ENCODE results near the gene FAM110C. TPM values are rescaled to one million over a fixed set of nuclear protein-coding genes. Genes with fewer than 3 reads are reported as not detected.
"Not testable (repeated sequence)": the region's sequence is repeated elsewhere in the genome, so short reads cannot be mapped to it uniquely, and the experiment has no call there.

Gene FAM110C
- total RNA-seq, 1 experiment from 2014 or later: not detected

GRCh38 chr2:71309-72035 lies 25.2 kb upstream of the FAM110C start:
- Histone ChIP-seq H4K20me1 (ENCODE audit: insufficient read depth, low read depth, low read length) (no peaks in the 10 kb centered on the region), H3K79me2 (ENCODE audit: low read length) (no peaks in the 10 kb centered on the region), H3K4me2 (ENCODE audit: low read depth, low read length, poor library complexity, severe bottlenecking) (no peak overlapping the region), H3K36me3 (ENCODE audit: insufficient read depth, low read length) (no peaks in the 10 kb centered on the region), H3K4me3 (ENCODE audit: low read length) (no peak overlapping the region), H3K9me3 (ENCODE audit: low read length) (no peaks in the 10 kb centered on the region), H3K4me1 (ENCODE audit: low read length) (no peaks in the 10 kb centered on the region), H3K27me3 (ENCODE audit: low read length) (no peaks in the 10 kb centered on the region), H2AFZ (ENCODE audit: low read length) (no peak overlapping the region), H3K9me2 (replicated peaks; ENCODE audit: insufficient read depth, low read length) (no peaks in the 10 kb centered on the region), H3K27ac (ENCODE audit: low read length) (no peak overlapping the region), H3K9ac (ENCODE audit: low read length) (no peak overlapping the region)
- no peak for DNase-seq

- no peak overlapping the region for H3K27ac ChIP-seq (ENCODE audit: low read length)
- H3K9me3 ChIP-seq (ENCODE audit: low read length): no peaks in the 10 kb centered on the region
- H3K36me3 ChIP-seq (ENCODE audit: insufficient read depth, low read length): no peaks in the 10 kb centered on the region
- H3K27me3 ChIP-seq (ENCODE audit: low read length): no peaks in the 10 kb centered on the region
- no peak overlapping the region for H3K4me3 ChIP-seq (ENCODE audit: low read length)
- no peak overlapping the region for H3K4me2 ChIP-seq (ENCODE audit: low read depth, low read length, poor library complexity, severe bottlenecking)
- H3K79me2 ChIP-seq (ENCODE audit: low read length): no peaks in the 10 kb centered on the region
- H4K20me1 ChIP-seq (ENCODE audit: insufficient read depth, low read depth, low read length): no peaks in the 10 kb centered on the region
- no peaks in the 10 kb centered on the region for H3K4me1 ChIP-seq (ENCODE audit: low read length)
- no peak for DNase-seq
- no peaks in the 10 kb centered on the region for H3K9me2 ChIP-seq (replicated peaks; ENCODE audit: insufficient read depth, low read length)
- no peak overlapping the region for H2AFZ ChIP-seq (ENCODE audit: low read length)
- H3K9ac ChIP-seq (ENCODE audit: low read length): no peak overlapping the region
Observed at GRCh38 chr2:69366-70344, 23.4 kb upstream of the FAM110C start.

- not testable (repeated sequence) for H3K9ac ChIP-seq (ENCODE audit: low read length); H3K4me2 ChIP-seq (ENCODE audit: low read depth, low read length, poor library complexity, severe bottlenecking); H3K79me2 ChIP-seq (ENCODE audit: low read length); H3K4me3 ChIP-seq (ENCODE audit: low read length); H4K20me1 ChIP-seq (ENCODE audit: insufficient read depth, low read depth, low read length); H2AFZ ChIP-seq (ENCODE audit: low read length); DNase-seq; H3K36me3 ChIP-seq (ENCODE audit: insufficient read depth, low read length); H3K4me1 ChIP-seq (ENCODE audit: low read length); H3K27me3 ChIP-seq (ENCODE audit: low read length); H3K9me2 ChIP-seq (replicated peaks; ENCODE audit: insufficient read depth, low read length); H3K27ac ChIP-seq (ENCODE audit: low read length); H3K9me3 ChIP-seq (ENCODE audit: low read length)
Observed at GRCh38 chr2:68637-69036, 22.3 kb upstream of the FAM110C start.

GRCh38 chr2:66853-67252 lies 20.5 kb upstream of the FAM110C start:
- Histone ChIP-seq H3K4me2 (ENCODE audit: low read depth, low read length, poor library complexity, severe bottlenecking) (no peak overlapping the region), H3K79me2 (ENCODE audit: low read length) (no peaks in the 10 kb centered on the region), H3K9ac (ENCODE audit: low read length) (no peak overlapping the region), H3K27ac (ENCODE audit: low read length) (no peak overlapping the region), H3K4me3 (ENCODE audit: low read length) (no peak overlapping the region), H3K9me2 (replicated peaks; ENCODE audit: insufficient read depth, low read length) (no peaks in the 10 kb centered on the region), H2AFZ (ENCODE audit: low read length) (no peak overlapping the region), H3K36me3 (ENCODE audit: insufficient read depth, low read length) (no peaks in the 10 kb centered on the region), H4K20me1 (ENCODE audit: insufficient read depth, low read depth, low read length) (no peaks in the 10 kb centered on the region), H3K27me3 (ENCODE audit: low read length) (no peaks in the 10 kb centered on the region), H3K4me1 (ENCODE audit: low read length) (no peaks in the 10 kb centered on the region), H3K9me3 (ENCODE audit: low read length) (no peaks in the 10 kb centered on the region)
- no peak for DNase-seq

DNA sequence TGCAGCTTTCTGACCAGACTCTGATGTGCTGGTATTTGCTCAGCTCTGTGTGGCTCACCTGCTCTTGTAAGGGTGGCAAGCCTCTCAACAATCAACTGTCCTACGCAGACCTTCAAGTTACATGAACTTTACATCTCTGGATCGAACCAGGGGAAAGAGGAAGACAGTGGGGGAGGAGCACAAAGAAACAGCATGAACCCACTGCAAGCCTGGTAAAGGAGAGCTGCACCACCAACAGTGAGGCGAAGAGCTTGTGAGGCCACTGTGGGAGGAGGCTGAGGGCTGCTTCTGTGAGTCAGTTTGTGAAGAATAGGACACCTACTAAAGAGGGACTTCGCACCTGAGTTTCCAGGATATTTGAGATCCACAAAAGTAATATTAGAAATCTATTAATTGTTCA lies 18.8 kb upstream of the FAM110C start:
- no peak overlapping the region for H3K27ac ChIP-seq (ENCODE audit: low read length)
- no peaks in the 10 kb centered on the region for H3K79me2 ChIP-seq (ENCODE audit: low read length)
- H3K4me2 ChIP-seq (ENCODE audit: low read depth, low read length, poor library complexity, severe bottlenecking): no peak overlapping the region
- H3K4me1 ChIP-seq (ENCODE audit: low read length): no peaks in the 10 kb centered on the region
- no peaks in the 10 kb centered on the region for H4K20me1 ChIP-seq (ENCODE audit: insufficient read depth, low read depth, low read length)
- no peaks in the 10 kb centered on the region for H3K9me2 ChIP-seq (replicated peaks; ENCODE audit: insufficient read depth, low read length)
- no peak for DNase-seq
- H3K36me3 ChIP-seq (ENCODE audit: insufficient read depth, low read length): no peaks in the 10 kb centered on the region
- H3K9ac ChIP-seq (ENCODE audit: low read length): no peak overlapping the region
- no peaks in the 10 kb centered on the region for H3K9me3 ChIP-seq (ENCODE audit: low read length)
- H3K27me3 ChIP-seq (ENCODE audit: low read length): no peaks in the 10 kb centered on the region
- H3K4me3 ChIP-seq (ENCODE audit: low read length): no peak overlapping the region
- H2AFZ ChIP-seq (ENCODE audit: low read length): no peak overlapping the region

- no peak overlapping the region for H3K27ac ChIP-seq (ENCODE audit: low read length)
Observed at GRCh38 chr2:55587-56448, 9.5 kb upstream of the FAM110C start.

DNA sequence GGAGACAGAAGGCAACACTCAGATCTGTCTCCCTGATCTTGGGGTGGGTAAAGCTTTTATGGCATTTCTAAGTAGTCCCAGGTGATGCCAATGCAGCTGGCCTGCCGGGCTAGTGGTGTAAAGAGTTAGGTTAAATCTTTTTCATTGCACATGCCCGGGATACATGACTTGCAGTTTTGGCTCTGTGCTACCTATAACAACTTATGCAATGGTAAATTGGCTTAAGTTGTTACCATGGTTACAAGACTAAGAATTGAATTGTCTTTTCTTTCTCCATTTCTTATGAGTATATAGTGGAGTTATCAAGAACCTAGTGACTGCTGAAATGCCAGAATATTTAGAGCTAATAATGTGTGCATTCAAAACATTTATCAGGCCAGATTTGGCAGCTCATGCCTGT lies 5.3 kb upstream of the FAM110C start:
- no peaks in the 10 kb centered on the region for H3K27me3 ChIP-seq (ENCODE audit: low read length)
- H3K79me2 ChIP-seq (ENCODE audit: low read length): no peaks in the 10 kb centered on the region
- H3K4me3 ChIP-seq (ENCODE audit: low read length): no peak overlapping the region
- no peaks in the 10 kb centered on the region for H3K4me1 ChIP-seq (ENCODE audit: low read length)
- no peaks in the 10 kb centered on the region for H3K9me3 ChIP-seq (ENCODE audit: low read length)
- H2AFZ ChIP-seq (ENCODE audit: low read length): no peak overlapping the region
- no peak for DNase-seq
- no peaks in the 10 kb centered on the region for H3K9me2 ChIP-seq (replicated peaks; ENCODE audit: insufficient read depth, low read length)
- no peak overlapping the region for H3K9ac ChIP-seq (ENCODE audit: low read length)
- no peak overlapping the region for H3K4me2 ChIP-seq (ENCODE audit: low read depth, low read length, poor library complexity, severe bottlenecking)
- no peak overlapping the region for H3K27ac ChIP-seq (ENCODE audit: low read length)
- no peaks in the 10 kb centered on the region for H4K20me1 ChIP-seq (ENCODE audit: insufficient read depth, low read depth, low read length)
- H3K36me3 ChIP-seq (ENCODE audit: insufficient read depth, low read length): no peaks in the 10 kb centered on the region

More at GRCh38 chr2:55587-56448, 9.5 kb upstream of the FAM110C start:
- H3K4me3 ChIP-seq (ENCODE audit: low read length): no peak overlapping the region
- no peaks in the 10 kb centered on the region for H3K4me1 ChIP-seq (ENCODE audit: low read length)
- no peak overlapping the region for H3K4me2 ChIP-seq (ENCODE audit: low read depth, low read length, poor library complexity, severe bottlenecking)
- no peaks in the 10 kb centered on the region for H3K27me3 ChIP-seq (ENCODE audit: low read length)
- H3K79me2 ChIP-seq (ENCODE audit: low read length): no peaks in the 10 kb centered on the region
- no peak overlapping the region for H2AFZ ChIP-seq (ENCODE audit: low read length)
- H4K20me1 ChIP-seq (ENCODE audit: insufficient read depth, low read depth, low read length): no peaks in the 10 kb centered on the region
- no peak for DNase-seq
- no peaks in the 10 kb centered on the region for H3K9me2 ChIP-seq (replicated peaks; ENCODE audit: insufficient read depth, low read length)
- H3K9ac ChIP-seq (ENCODE audit: low read length): no peak overlapping the region
- H3K36me3 ChIP-seq (ENCODE audit: insufficient read depth, low read length): no peaks in the 10 kb centered on the region
- no peaks in the 10 kb centered on the region for H3K9me3 ChIP-seq (ENCODE audit: low read length)

- no peak overlapping the region for H3K9ac ChIP-seq (ENCODE audit: low read length)
Observed at GRCh38 chr2:47737-48136, 1.4 kb upstream of the FAM110C start.

More at GRCh38 chr2:47737-48136, 1.4 kb upstream of the FAM110C start:
- Histone ChIP-seq H3K9me2 (replicated peaks; ENCODE audit: insufficient read depth, low read length) (no peaks in the 10 kb centered on the region), H3K36me3 (ENCODE audit: insufficient read depth, low read length) (no peaks in the 10 kb centered on the region), H3K9me3 (ENCODE audit: low read length) (no peaks in the 10 kb centered on the region), H3K27ac (ENCODE audit: low read length) (no peak overlapping the region), H2AFZ (ENCODE audit: low read length) (no peak overlapping the region), H3K4me3 (ENCODE audit: low read length) (no peak overlapping the region), H3K4me2 (ENCODE audit: low read depth, low read length, poor library complexity, severe bottlenecking) (no peak overlapping the region), H3K27me3 (ENCODE audit: low read length) (no peaks in the 10 kb centered on the region), H4K20me1 (ENCODE audit: insufficient read depth, low read depth, low read length) (no peaks in the 10 kb centered on the region), H3K4me1 (ENCODE audit: low read length) (no peaks in the 10 kb centered on the region), H3K79me2 (ENCODE audit: low read length) (no peaks in the 10 kb centered on the region)
- DNase-seq: no peak
